ENCODE measurements around the gene DGKE.

DGKE gene

DNA sequence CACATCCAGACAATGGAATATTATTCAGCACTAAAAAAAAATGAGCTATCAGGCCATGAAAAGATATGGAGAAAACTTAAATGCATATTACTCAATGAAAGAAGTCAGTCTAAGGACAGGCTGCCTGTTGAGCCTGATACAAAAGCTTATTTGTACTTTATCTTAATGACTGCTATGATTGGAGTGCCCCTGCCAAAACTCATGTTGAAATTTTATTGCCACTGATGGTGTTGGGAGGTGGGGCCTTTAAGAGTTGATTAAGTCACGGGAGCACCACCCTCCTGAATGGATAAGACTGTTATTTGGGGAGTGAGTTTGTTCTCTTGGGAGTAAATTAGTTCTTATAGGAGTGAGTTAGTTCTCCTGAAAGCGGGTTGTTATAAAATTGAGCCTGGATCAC lies 10.1 kb upstream of the DGKE start:
- FAIRE-seq: no peak
- TF ChIP-seq PAX5 (IDR thresholded peaks at IDR 0.05; ENCODE audit: insufficient read depth, low read length, severe bottlenecking) (no peak), POLR2A (IDR thresholded peaks at IDR 0.05; ENCODE audit: low read depth, low read length) (no peak), TAF1 (IDR thresholded peaks at IDR 0.05; ENCODE audit: low read depth, low read length) (no peak), SPI1 (IDR thresholded peaks at IDR 0.05; ENCODE audit: low read depth, low read length) (no peak), POU2F2 (IDR thresholded peaks at IDR 0.05; ENCODE audit: low read depth, low read length) (no peak), POLR2AphosphoS5 (IDR thresholded peaks at IDR 0.05; ENCODE audit: low read depth, low read length) (no peak)
- no peak for DNase-seq (ENCODE audit: insufficient read length, low spot score)

DNA sequence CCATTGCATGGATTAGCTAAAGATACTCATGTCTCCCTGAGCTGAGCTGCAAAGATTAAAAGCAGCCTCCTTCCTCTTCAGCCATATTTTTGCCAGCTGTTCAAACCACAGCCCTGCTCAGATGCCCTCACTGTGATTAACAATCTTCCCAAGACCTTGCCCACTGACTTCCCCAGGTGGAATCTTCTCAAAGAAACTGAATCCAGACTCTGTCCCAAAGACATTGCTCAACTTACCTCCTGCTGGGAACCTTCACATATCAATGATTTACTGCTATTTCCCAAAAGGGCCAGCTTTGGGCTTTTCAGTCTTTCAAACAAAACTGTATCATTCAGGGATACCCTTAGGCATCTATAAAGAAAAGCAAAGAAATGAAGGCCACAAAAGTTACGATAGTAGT lies 9.4 kb upstream of the DGKE start:
- no peak for TF ChIP-seq PAX5 (IDR thresholded peaks at IDR 0.05; ENCODE audit: insufficient read depth, low read length, severe bottlenecking)
- TF ChIP-seq SPI1 (IDR thresholded peaks at IDR 0.05; ENCODE audit: low read depth, low read length): no peak
- TF ChIP-seq POLR2A (IDR thresholded peaks at IDR 0.05; ENCODE audit: low read depth, low read length): no peak
- no peak for TF ChIP-seq POU2F2 (IDR thresholded peaks at IDR 0.05; ENCODE audit: low read depth, low read length)
- no peak for TF ChIP-seq POLR2AphosphoS5 (IDR thresholded peaks at IDR 0.05; ENCODE audit: low read depth, low read length)
- TF ChIP-seq TAF1 (IDR thresholded peaks at IDR 0.05; ENCODE audit: low read depth, low read length): no peak
- no peak for FAIRE-seq
- no peak for DNase-seq (ENCODE audit: insufficient read length, low spot score)

DNA sequence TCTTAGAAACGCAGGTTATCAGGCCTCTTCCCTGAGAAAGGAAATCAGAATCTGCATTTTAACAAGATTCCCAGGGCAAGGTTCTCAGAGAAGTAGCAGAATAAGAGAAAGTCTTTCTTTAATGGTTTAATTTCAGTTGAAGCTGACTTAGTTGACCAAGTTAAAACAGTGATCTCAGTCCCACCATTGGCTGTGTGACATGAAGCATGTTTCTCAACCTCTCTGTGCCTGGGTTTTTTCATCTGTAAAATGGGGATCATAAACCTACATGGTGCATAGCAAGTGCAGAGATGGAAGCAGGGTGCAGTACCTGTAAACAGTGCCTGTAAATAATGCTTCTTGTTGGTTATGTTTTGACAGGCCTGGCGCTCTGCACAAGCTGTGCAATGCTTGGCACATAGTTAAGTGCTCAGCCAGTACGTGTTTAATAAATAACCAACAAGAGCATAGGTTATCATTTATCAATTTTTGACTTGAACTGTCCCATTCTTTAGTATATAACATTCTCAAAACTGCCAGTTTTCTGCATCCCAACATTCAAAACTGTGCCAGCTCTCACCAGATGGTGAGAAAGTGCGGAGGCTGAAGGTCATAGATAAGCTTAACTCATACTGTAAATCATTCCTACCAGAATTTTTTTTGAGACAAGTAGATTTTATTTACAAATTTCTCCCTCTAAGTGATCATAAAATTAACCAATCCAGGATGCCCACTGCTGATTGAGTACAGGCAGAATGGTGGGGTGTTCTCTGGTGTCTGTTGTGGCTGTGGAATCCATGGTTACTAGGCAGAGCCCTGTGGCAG lies 7.1 kb upstream of the DGKE start:
- TF ChIP-seq TAF1 (IDR thresholded peaks at IDR 0.05; ENCODE audit: low read depth, low read length) (no peak), POLR2A (IDR thresholded peaks at IDR 0.05; ENCODE audit: low read depth, low read length) (no peak), POU2F2 (IDR thresholded peaks at IDR 0.05; ENCODE audit: low read depth, low read length) (no peak), SPI1 (IDR thresholded peaks at IDR 0.05; ENCODE audit: low read depth, low read length) (no peak), PAX5 (IDR thresholded peaks at IDR 0.05; ENCODE audit: insufficient read depth, low read length, severe bottlenecking) (no peak), POLR2AphosphoS5 (IDR thresholded peaks at IDR 0.05; ENCODE audit: low read depth, low read length) (no peak)
- no peak for FAIRE-seq
- no peak for DNase-seq (ENCODE audit: insufficient read length, low spot score)

DNA sequence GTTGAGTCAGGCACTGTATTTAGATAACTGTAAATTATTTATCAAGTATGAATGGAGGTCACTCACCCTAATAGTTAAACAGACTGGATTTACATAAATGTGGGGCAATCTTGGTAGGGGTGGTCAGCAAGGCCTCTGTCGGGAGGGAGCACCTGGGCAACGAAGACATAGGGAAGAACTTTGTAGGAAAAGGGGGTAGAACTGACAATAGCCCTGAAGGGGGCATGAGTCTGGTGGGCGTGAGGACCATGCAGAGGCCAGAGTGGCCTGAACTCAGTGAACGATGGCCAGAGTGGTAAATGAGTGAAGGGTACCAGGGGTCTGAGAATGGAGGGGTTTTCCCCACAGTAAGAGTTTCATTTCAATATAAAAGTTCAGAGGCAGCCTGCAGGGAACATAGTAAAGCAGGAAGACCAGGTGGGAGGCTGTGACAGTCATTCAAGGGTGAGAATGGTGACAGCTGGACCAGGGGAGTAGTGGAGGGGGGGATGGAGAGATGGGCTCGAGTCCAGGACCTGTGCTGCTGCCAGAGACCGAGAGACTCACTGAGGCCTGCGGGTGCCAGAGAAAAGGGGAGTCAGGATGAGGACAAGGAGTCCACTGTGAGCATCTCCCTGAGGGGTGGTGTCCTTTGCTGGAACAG lies 3.1 kb upstream of the DGKE start:
- FAIRE-seq (no peak), DNase-seq (ENCODE audit: insufficient read length, low spot score) (no peak)
- TF ChIP-seq POU2F2 (IDR thresholded peaks at IDR 0.05; ENCODE audit: low read depth, low read length): no peak
- no peak for TF ChIP-seq PAX5 (IDR thresholded peaks at IDR 0.05; ENCODE audit: insufficient read depth, low read length, severe bottlenecking)
- TF ChIP-seq POLR2AphosphoS5 (IDR thresholded peaks at IDR 0.05; ENCODE audit: low read depth, low read length): no peak
- TF ChIP-seq TAF1 (IDR thresholded peaks at IDR 0.05; ENCODE audit: low read depth, low read length): no peak
- TF ChIP-seq SPI1 (IDR thresholded peaks at IDR 0.05; ENCODE audit: low read depth, low read length): no peak
- no peak for TF ChIP-seq POLR2A (IDR thresholded peaks at IDR 0.05; ENCODE audit: low read depth, low read length)

DNA sequence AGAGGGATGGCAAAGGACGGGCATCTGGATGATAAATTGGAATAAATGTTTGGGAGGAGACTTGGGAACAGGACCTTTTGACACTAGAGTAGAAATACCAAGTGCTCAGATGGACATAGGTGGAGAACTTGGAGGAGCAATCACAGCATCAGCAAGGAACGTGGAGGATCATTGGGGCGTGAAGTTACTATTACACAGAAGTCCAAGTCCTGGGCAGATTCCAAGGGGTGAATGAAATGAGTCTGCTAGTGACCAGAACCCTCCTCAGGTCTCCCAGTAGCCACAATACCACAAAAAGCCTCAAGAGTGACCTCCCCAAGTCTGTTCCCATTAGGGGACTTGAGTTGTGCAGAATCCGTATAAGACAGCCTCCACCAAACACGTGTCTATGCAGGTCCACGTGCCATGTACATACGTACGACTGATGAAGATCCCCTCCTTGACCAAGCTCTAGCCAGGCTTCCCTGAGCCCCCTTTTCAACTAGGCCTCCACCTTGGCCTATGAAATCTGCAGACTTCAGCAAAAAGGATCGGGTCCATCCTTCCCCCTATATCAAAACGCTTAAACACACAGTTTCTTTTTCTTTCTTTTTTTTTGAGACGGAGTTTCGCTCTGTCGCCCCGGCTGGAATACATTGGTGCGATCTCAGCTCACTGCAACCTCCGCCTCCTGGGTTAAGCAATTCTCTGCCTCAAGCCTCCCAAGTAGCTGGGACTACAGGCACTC lies 2.4 kb upstream of the DGKE start:
- TF ChIP-seq SPI1 (IDR thresholded peaks at IDR 0.05; ENCODE audit: low read depth, low read length): no peak
- no peak for TF ChIP-seq TAF1 (IDR thresholded peaks at IDR 0.05; ENCODE audit: low read depth, low read length)
- no peak for TF ChIP-seq POLR2AphosphoS5 (IDR thresholded peaks at IDR 0.05; ENCODE audit: low read depth, low read length)
- DNase-seq (ENCODE audit: insufficient read length, low spot score) (no peak), FAIRE-seq (no peak)

DNA sequence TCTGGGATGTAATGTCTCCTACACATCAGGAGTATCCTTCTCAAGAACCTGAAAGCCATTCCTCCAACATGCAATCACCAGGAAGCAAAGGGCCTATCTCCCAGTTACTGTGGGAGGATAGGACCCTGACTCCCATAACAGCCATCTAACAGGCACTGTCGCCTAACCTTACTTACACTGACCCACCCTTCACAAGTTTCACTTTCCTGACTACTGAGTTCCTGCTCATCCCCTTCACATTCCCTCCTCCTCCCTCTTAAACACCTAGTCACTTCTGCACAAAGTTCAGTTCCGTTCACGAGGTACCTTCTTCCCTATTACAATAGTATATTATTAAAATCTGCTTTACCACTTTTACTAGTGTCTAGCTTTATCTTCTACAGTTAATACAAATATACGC lies 1.5 kb upstream of the DGKE start:
- no peak for DNase-seq (ENCODE audit: insufficient read length, low spot score)
- TF ChIP-seq POLR2A (IDR thresholded peaks at IDR 0.05; ENCODE audit: low read depth, low read length) (no peak), TAF1 (IDR thresholded peaks at IDR 0.05; ENCODE audit: low read depth, low read length) (no peak), SPI1 (IDR thresholded peaks at IDR 0.05; ENCODE audit: low read depth, low read length) (no peak), POLR2AphosphoS5 (IDR thresholded peaks at IDR 0.05; ENCODE audit: low read depth, low read length) (no peak), PAX5 (IDR thresholded peaks at IDR 0.05; ENCODE audit: insufficient read depth, low read length, severe bottlenecking) (no peak), POU2F2 (IDR thresholded peaks at IDR 0.05; ENCODE audit: low read depth, low read length) (no peak)
- FAIRE-seq: no peak

DNA sequence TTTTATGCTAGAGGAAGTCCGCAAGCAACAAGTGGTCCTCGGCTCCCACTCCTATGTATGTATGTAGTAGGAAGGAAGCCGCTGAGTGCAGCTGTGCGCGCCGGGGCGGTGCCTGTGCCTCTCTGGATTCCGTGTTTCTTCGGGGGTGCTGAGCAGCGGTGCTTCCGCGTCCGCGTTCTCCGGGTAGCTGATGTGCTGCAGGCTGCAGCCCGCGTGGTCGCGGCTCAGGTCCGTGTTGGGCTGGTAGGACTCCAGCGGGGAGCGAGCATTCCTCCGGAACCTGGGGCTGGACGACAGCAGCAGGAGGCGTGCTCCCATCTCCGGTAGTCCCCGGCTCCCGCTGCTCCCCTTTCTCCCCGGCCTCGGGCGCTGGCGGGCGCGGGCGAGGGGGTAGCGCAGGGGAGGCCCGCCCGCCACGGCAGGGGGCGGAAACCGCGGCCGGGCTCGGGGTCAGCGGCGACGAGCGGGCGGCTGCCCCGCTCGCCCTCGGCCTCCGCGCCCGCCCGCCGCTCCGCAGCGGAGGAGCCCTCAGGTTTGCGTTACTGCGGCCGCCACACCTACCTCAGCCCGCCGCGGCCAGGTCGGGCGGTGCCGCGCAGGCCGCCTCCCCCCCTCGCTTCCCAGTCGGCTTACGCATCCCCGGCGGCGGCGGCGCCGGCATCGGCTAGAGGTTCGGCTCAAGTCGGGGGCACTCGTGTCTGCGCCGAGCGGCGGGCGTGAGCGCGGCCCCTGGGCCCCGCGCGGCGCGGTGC lies 718 bp upstream of the DGKE start:
- DNase-seq (ENCODE audit: insufficient read length, low spot score) (peak; percentile 57), FAIRE-seq (no peak)
- no peak for TF ChIP-seq POU2F2 (IDR thresholded peaks at IDR 0.05; ENCODE audit: low read depth, low read length)
- TF ChIP-seq POLR2AphosphoS5 (IDR thresholded peaks at IDR 0.05; ENCODE audit: low read depth, low read length): peak; percentile 55; the same call in 1 of the 2 replicates
- TF ChIP-seq POLR2A (IDR thresholded peaks at IDR 0.05; ENCODE audit: low read depth, low read length): 0 out of 2 replicates have a peak, but pooled peaks have one; percentile 47
- no peak for TF ChIP-seq TAF1 (IDR thresholded peaks at IDR 0.05; ENCODE audit: low read depth, low read length)
- TF ChIP-seq SPI1 (IDR thresholded peaks at IDR 0.05; ENCODE audit: low read depth, low read length): no peak

DNA sequence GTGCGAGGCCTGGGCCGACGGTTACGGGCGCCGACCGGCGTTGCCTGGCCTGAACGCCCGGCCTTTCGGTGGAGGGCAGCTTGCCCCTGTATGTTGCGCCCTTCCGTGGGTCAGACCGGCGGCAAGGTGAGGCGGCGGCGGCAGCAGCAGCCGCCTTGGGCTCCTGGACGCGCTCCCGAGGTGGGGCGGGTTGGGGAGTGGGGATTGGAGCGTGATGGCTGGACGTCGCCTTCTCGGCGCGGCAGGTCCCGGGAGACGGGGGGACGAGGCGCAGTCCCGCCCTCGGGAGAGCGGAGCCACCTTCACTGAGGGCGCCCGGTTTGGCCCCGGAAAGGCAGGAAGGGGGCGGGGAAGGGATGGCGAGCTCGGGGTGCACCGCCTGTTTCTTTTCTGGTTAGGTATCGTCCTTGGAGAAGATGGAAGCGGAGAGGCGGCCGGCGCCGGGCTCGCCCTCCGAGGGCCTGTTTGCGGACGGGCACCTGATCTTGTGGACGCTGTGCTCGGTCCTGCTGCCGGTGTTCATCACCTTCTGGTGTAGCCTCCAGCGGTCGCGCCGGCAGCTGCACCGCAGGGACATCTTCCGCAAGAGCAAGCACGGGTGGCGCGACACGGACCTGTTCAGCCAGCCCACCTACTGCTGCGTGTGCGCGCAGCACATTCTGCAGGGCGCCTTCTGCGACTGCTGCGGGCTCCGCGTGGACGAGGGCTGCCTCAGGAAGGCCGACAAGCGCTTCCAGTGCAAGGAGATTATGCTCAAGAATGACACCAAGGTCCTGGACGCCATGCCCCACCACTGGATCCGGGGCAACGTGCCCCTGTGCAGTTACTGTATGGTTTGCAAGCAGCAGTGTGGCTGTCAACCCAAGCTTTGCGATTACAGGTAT lies 671 bp downstream of the DGKE start:
- peak; percentile 42 for DNase-seq (ENCODE audit: insufficient read length, low spot score)
- peak; percentile 13 for TF ChIP-seq PAX5 (IDR thresholded peaks at IDR 0.05; ENCODE audit: insufficient read depth, low read length, severe bottlenecking)
- no peak for TF ChIP-seq SPI1 (IDR thresholded peaks at IDR 0.05; ENCODE audit: low read depth, low read length)
- FAIRE-seq: peak; percentile 95
